GM12891 (cell line): ENCODE results near the gene FXYD3.

Source experiments
- DNase-seq: peaks from one replicate; pipeline ENCODE4 v3.0.0; 2011; ENCODE audit warnings: low spot score; ENCODE audit not compliant: insufficient read length
- FAIRE-seq: peaks from 2 replicates; lab custom pipeline; 2011; peaks lifted over from hg19 to GRCh38; lab: Jason Lieb, UNC
- PAX5 ChIP-seq: IDR thresholded peaks from 2 replicates; pipeline ENCODE4 v1.6.1; 2011; ENCODE audit warnings: low read length, moderate library complexity, mild to moderate bottlenecking; ENCODE audit not compliant: insufficient read depth, severe bottlenecking
- POLR2A ChIP-seq: IDR thresholded peaks from 2 replicates; pipeline ENCODE4 v1.6.1; 2011; ENCODE audit warnings: low read depth, low read length, control low read depth
- POLR2AphosphoS5 ChIP-seq: IDR thresholded peaks from 2 replicates; pipeline ENCODE4 v1.6.1; 2011; ENCODE audit warnings: low read depth, low read length, control low read depth
- POU2F2 ChIP-seq: IDR thresholded peaks from 2 replicates; pipeline ENCODE4 v1.6.1; 2011; ENCODE audit warnings: low read depth, mild to moderate bottlenecking, control low read depth, low read length, moderate library complexity
- SPI1 ChIP-seq: IDR thresholded peaks from 2 replicates; pipeline ENCODE4 v1.6.1; 2011; ENCODE audit warnings: low read depth, low read length, control low read depth
- TAF1 ChIP-seq: IDR thresholded peaks from 2 replicates; pipeline ENCODE4 v1.6.1; 2011; ENCODE audit warnings: low read depth, low read length, control low read depth

Gene FXYD3

DNA sequence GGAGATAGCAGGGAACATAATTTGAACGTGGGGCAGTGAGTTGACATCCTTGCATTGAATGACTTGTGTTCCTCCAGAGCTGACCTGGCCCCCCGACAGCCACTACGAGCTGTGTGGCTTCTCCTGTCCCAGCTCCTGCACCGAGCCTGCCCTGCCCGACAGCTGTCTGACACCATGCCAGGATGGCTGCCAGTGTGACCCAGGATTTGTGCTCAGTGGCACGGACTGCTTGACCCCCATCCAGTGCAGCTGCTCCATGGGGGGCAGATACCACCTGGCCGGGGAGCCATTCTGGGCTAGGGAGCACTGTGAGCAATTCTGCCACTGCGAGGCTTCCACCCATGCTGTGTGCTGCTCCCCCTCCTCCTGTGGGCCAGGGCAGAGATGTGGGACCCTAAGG lies 29.2 kb upstream of the FXYD3 start:
- no peak for DNase-seq
- FAIRE-seq, result no peak
- TF ChIP-seq POU2F2 (no peak), PAX5 (no peak), TAF1 (no peak), SPI1 (no peak), POLR2AphosphoS5 (no peak), POLR2A (no peak)

DNA sequence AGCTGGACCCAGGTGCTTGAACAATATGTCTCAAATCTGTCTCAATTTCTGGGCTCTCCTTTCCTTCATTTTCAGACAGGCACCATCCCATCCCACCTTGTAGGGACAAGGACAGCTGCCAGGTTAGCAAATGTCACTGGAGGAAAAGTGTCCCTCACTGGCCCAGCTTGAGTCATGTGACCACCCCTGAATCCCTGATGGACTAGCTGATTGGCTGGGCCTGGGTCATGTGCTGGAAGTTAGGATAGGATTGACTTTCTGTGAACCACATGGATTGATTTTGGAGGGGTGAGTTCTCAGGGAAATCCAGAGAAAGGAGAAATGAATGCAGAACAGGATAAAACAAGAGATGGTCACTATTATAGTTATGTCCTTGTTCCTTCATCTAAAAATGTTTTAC lies 28.2 kb upstream of the FXYD3 start:
- no peak for TF ChIP-seq POLR2A
- TF ChIP-seq POLR2AphosphoS5, result no peak
- no peak for TF ChIP-seq SPI1
- no peak for TF ChIP-seq TAF1
- no peak for TF ChIP-seq PAX5
- TF ChIP-seq POU2F2, result no peak
- no peak for FAIRE-seq
- no peak for DNase-seq

DNA sequence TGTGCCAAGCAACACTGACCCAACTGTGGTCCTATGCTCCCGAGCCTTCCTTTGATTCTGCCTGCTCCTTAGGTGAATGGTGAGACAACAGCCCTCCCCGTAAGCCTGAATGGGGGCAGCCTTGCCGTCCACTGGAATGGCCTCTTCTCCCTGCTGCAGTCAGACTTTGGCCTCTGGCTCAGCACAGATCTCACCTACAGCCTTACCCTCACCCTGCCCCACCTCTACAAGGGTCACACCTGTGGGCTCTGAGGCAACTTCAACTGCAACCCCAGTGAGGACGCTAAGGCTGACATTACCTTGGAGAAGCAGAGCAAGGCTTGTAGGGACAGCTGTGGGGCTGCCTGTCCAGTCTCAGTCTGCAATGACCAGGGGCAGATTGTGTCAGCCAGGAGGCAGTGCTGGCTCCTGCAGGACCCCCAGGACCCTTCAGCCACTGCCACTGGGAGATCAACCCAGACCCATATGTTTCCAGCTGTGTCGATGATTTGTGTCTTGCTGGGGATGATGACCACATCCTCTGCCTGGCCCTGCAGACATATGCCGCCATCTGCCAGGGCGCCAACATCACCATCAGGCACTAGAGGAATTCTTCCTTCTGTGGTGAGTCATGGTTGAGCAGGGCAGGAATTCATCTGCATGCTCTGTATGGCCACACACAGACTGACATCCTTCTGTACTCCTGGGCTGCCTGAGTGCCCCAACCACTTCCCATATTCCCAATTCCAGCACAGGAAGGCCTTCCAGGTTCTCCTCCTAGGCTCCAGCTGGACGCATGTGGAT lies 27.3 kb upstream of the FXYD3 start:
- TF ChIP-seq PAX5 (no peak), POU2F2 (no peak), TAF1 (no peak), POLR2A (no peak), POLR2AphosphoS5 (no peak), SPI1 (no peak)
- FAIRE-seq (no peak), DNase-seq (no peak)

DNA sequence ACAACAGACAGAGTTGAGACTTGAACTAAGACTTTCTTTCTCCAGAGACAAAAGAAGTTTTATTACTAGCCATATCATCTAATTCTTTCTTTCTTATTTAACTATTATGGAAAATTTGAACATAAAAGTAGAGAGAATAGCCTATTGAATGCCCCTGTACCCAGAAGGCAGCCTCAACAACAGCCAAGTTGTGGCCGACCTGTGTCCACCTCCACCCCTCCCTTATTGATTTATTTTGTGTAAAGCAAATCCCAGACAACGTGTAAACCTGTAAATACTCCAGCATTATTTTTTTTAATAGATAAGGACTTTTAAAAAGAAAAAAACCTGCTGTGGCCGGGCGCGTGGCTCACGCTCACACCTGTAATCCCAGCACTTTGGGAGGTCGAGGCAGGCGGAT lies 26.1 kb upstream of the FXYD3 start:
- DNase-seq (no peak), FAIRE-seq (no peak)
- no peak for TF ChIP-seq PAX5
- no peak for TF ChIP-seq TAF1
- no peak for TF ChIP-seq POU2F2
- no peak for TF ChIP-seq SPI1
- no peak for TF ChIP-seq POLR2AphosphoS5
- no peak for TF ChIP-seq POLR2A

DNA sequence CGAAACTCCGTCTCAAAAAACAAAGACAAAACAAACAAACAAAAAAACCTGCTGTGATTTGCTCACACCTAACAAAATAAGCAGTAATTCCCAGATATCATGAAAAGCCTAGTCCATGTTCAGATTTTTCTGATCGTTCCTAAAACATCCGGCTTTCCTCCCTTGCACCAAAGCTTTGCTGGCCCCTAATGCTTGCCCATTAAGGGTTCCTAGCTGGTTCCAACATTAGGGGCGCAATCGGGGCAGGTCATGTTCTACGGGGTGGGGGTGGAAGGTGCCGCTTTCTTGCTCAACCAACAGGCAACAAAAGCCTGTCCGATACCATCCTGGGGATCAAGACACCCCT lies 25.5 kb upstream of the FXYD3 start:
- TF ChIP-seq PAX5 (no peak), SPI1 (no peak), POLR2A (no peak), TAF1 (no peak), POU2F2 (no peak), POLR2AphosphoS5 (no peak)
- FAIRE-seq (no peak), DNase-seq (no peak)

DNA sequence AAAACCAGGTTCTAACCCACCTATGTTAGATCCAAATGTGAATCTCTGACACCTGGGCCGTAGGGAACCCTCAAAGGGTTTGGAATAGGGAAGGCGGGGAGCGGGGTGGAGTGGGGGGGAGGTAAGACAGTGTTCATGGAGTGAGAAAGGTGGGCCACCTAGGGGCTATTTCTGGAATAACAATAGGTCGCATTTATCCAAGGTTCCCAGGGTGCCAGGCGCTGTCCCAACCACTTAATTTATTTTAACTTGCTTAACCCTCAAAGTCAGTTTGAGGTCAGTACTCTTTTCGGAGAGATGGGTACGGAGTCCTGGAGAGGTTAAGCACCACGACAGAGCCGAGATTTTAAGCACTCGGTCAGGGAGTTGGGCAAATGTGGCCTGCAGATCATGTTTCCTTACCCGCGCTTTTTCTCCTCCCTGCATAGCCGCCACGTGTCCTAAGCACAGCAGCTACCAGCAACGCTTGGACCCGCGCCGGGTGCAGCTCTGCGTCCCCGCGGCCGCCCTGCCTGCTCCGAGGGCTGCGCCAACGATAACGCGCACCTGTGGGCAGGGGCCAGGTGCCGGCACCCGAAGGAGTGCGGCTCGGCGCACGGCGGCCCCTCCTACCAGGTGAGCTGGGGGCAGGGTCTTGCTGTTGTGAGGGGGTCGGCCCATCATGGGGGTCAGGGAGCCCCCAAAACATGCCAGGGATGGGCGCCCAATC lies 25.0 kb upstream of the FXYD3 start:
- TF ChIP-seq POU2F2 (no peak), PAX5 (no peak), SPI1 (no peak), POLR2A (no peak), TAF1 (no peak), POLR2AphosphoS5 (no peak)
- FAIRE-seq (no peak), DNase-seq (peak; percentile 61)

DNA sequence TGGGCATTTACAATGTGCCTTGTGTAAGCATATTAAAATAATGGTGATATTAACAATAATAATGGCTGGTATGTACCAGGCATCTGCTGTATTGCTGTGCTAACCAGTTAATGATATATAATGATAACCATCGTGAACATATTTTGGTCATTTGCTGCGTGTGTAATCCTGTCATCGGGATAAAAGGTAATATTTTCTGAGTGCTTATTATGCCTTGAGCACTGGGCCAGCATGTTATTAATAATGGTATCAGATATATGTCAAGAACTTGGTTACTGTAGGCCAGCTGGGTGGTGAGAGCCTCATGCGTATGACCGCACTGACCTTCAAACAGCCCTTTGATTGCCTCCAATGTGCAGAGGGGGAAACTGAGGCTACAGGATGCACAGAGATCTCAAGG lies 22.2 kb upstream of the FXYD3 start:
- DNase-seq, result no peak
- FAIRE-seq, result no peak

DNA sequence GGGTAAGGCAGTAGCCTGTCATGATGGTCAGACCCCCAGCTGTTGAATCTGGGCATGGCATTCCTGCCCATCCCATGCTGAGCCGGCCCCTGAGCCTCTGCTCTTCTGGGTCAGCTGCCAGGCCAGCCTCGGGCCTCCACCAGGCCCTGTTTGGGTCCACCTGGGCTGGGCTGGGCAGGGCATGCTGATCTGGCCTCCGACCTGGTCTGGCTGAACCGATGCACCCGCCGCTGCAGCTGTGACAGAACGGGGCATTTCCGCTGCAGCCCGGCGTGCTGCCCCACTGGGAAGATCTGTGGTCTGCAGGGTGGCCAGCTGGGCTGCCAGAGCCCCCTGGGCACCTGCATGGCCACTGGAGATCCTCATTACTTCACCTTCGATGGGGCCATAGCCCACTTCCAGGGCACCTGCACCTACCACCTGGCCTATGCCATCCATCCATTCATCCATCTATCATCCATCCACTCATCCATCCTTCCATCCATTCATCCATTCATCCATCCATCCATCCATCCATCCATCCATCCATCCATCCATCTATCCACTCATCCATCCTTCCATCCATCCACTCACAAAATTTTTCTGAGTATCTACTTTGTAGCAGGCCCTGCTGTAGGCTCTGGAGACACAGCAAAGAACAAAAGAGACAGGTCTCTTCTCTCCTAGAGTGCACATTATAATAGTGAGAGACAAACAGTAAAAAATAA lies 21.5 kb upstream of the FXYD3 start:
- TF ChIP-seq SPI1, result no peak
- TF ChIP-seq POU2F2, result no peak
- no peak for TF ChIP-seq PAX5
- TF ChIP-seq POLR2AphosphoS5, result no peak
- TF ChIP-seq TAF1, result no peak
- TF ChIP-seq POLR2A, result no peak
- no peak for FAIRE-seq
- no peak for DNase-seq

More for the DNA sequence above, 22.2 kb upstream of the FXYD3 start:
- TF ChIP-seq POLR2AphosphoS5, result no peak
- TF ChIP-seq PAX5, result no peak
- TF ChIP-seq POU2F2, result no peak
- no peak for TF ChIP-seq SPI1
- TF ChIP-seq POLR2A, result no peak
- no peak for TF ChIP-seq TAF1

DNA sequence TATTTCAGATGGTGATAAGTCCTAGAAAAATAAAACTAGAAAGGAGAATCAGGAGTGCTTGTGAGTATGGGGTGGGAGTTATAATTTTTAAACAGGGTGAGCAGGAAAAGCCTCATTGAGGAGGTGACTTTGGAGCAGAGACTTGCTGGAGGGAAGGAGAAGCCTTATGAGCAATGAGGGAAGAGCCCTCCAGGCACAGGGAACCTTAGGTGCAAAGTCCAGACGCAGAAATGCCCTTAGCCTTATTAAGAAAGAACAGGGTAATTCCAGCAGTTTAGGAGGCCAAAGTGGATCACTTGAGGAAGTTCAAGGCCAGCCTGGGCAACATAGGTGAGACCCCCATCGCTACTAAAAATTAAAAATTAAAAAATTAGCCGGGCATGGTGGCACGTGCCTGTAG lies 21.0 kb upstream of the FXYD3 start:
- FAIRE-seq (no peak), DNase-seq (no peak)
- TF ChIP-seq PAX5 (no peak), SPI1 (no peak), POU2F2 (no peak), TAF1 (no peak), POLR2A (no peak), POLR2AphosphoS5 (no peak)
